Caco-2 (cell line): Measurements from ENCODE around the gene ZNF428. TPM values are rescaled to one million over a fixed set of nuclear protein-coding genes. Genes with fewer than 3 reads are reported as not detected.
A peak's percentile ranks its signal among the peaks of the same experiment; 100 is the strongest.
"Not testable (repeated sequence)": the region's sequence is repeated elsewhere in the genome, so short reads cannot be mapped to it uniquely, and the experiment has no call there.

ENCODE experiments used
- BruUV-seq: library from RNA; stranded (reverse); fragments of 400-500 nt; replicated peaks from 2 replicates; lab custom pipeline; 2021; lab: Mats Ljungman, UMichigan
- CTCF ChIA-PET: fragments of 300-600 bp; sonication (Branson Sonifier 250); formaldehyde crosslinking; loops from one replicate; lab custom pipeline; 2022; ENCODE audit warnings: antibody characterized with exemption; lab: Charles Lee
- POLR2A ChIA-PET: fragments of 300-600 bp; sonication (Branson Sonifier 250); formaldehyde crosslinking; loops from one replicate; lab custom pipeline; 2022; ENCODE audit warnings: antibody characterized with exemption; lab: Charles Lee
- DNase-seq, 2 experiments: peaks; one replicate each; pipeline versions ENCODE4 v3.0.0 to v3.0.0-alpha.2; 2020 to 2022
- H3K27me3 ChIP-seq: replicated peaks from 2 replicates; pipeline ENCODE4 v1.6.0; 2011; ENCODE audit warnings: low read length; ENCODE audit not compliant: control insufficient read depth, insufficient read depth
- H3K36me3 ChIP-seq: 2 replicates; pipeline ENCODE4 v1.5.1; 2011; ENCODE audit warnings: low read length; ENCODE audit not compliant: control insufficient read depth, insufficient read depth
- H3K4me1 ChIP-seq: fragments of 250-450 bp; sonication (Bioruptor Pico); 2 replicates; pipeline ENCODE4 v1.5.1; 2020; ENCODE audit warnings: mild to moderate bottlenecking
- H3K4me3 ChIP-seq: 2 replicates; pipeline ENCODE4 v1.5.1; 2011; ENCODE audit warnings: low read depth, mild to moderate bottlenecking, control low read depth, low read length
- H3K9me3 ChIP-seq: fragments of 250-450 bp; sonication (Bioruptor Pico); 2 replicates; pipeline ENCODE4 v1.5.1; 2020; ENCODE audit warnings: mild to moderate bottlenecking, moderate library complexity
- H3K27ac Mint-ChIP-seq: one replicate; pipeline ENCODE4 v1.8.0; 2022; ENCODE audit warnings: mixed read lengths; ENCODE audit not compliant: unreplicated experiment
- H3K27me3 Mint-ChIP-seq: one replicate; pipeline ENCODE4 v1.8.0; 2022; ENCODE audit warnings: mixed read lengths; ENCODE audit not compliant: insufficient read depth, unreplicated experiment
- H3K36me3 Mint-ChIP-seq: one replicate; pipeline ENCODE4 v1.8.0; 2022; ENCODE audit warnings: mild to moderate bottlenecking, mixed read lengths; ENCODE audit not compliant: insufficient read depth, unreplicated experiment
- H3K4me1 Mint-ChIP-seq: one replicate; pipeline ENCODE4 v1.8.0; 2022; ENCODE audit warnings: low read depth, mixed read lengths; ENCODE audit not compliant: unreplicated experiment
- H3K4me3 Mint-ChIP-seq: one replicate; pipeline ENCODE4 v1.8.0; 2022; ENCODE audit warnings: mild to moderate bottlenecking, moderate library complexity, mixed read lengths; ENCODE audit not compliant: unreplicated experiment
- H3K9me3 Mint-ChIP-seq: one replicate; pipeline ENCODE4 v1.8.0; 2022; ENCODE audit warnings: mixed read lengths; ENCODE audit not compliant: unreplicated experiment
- CTCF ChIP-seq, 2 experiments: fragments of 200-600 bp in 1 of 2; IDR thresholded peaks; 1 replicate in 1 of 2; 2 replicates in 1 of 2; pipeline versions ENCODE4 v1.5.1 to v1.8.0; 2011 to 2022; ENCODE audit warnings: antibody characterized with exemption in 1 of 2, control low read depth in 1 of 2, inconsistent platforms in 1 of 2, low read depth in 1 of 2, low read length in 1 of 2, mild to moderate bottlenecking in 1 of 2, moderate library complexity in 1 of 2; ENCODE audit not compliant: insufficient read depth in 1 of 2, severe bottlenecking in 1 of 2, unreplicated experiment in 1 of 2
- intact Hi-C: fragments of 100-400 bp; cut with micrococcal nuclease; formaldehyde crosslinking; loops from one replicate; pipeline ENCODE4 v1.10.0; 2022; ENCODE audit not compliant: unreplicated experiment
- total RNA-seq: library from RNA; stranded (reverse); gene quantifications from 2 replicates; pipeline ENCODE4 v1.2.3, GENCODE V29; 2022

The ZNF428 gene
- total RNA-seq, 1 experiment from 2014 or later, result 38.9 TPM

DNA sequence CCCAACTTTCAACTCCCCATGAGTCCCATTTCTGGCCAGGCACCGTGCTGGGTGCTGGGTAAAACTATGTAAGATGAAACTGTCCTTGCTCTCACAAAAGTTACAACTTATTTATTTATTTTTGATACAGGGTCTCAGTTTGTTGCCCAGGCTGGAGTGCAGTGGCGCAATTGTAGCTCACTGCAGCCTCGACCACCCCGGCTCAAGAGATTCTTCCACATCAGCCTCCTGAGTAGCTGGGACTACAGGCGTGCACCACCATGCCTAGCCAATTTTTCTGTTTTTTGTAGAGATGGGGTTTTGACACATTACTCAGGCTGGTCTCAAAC lies 33.1 kb upstream of the ZNF428 start:
- POLR2A ChIA-PET, result no interaction called here
- H3K9me3 Mint-ChIP-seq, result peaks cover 6% of the 10 kb centered on the region
- H3K27me3 Mint-ChIP-seq, result no peaks in the 10 kb centered on the region
- no TSS peak for BruUV-seq
- Histone ChIP-seq H3K4me1 (no peaks in the 10 kb centered on the region), H3K9me3 (no peaks in the 10 kb centered on the region), H3K36me3 (no peaks in the 10 kb centered on the region), H3K27me3 (no peaks in the 10 kb centered on the region), H3K4me3 (no peak overlapping the region)
- TF ChIP-seq CTCF (IDR thresholded peaks at IDR 0.05; ENCODE audit: insufficient read depth in 1 of 2, low read depth in 1 of 2, low read length in 1 of 2, severe bottlenecking in 1 of 2, unreplicated experiment in 1 of 2), result no peak
- H3K36me3 Mint-ChIP-seq, result peaks cover 5% of the 10 kb centered on the region
- no peaks in the 10 kb centered on the region for H3K4me1 Mint-ChIP-seq
- peak overlapping the region; percentile 36 for H3K27ac Mint-ChIP-seq
- CTCF ChIA-PET, result interaction anchor here (1.0 to 1.6 kb wide), 3 partner anchors 16 to 133 kb away, joined by 3 to 13 read pairs (median 5); no protein-coding TSS in a partner anchor
- H3K4me3 Mint-ChIP-seq, result no peak overlapping the region
- intact Hi-C loops, result loop anchor here (1.0 to 10.0 kb wide), 4 partner anchors 56 to 208 kb away; partner anchors contain the start of genes IRGQ, ZNF575 and ZNF576
- DNase-seq, result no peak

DNA sequence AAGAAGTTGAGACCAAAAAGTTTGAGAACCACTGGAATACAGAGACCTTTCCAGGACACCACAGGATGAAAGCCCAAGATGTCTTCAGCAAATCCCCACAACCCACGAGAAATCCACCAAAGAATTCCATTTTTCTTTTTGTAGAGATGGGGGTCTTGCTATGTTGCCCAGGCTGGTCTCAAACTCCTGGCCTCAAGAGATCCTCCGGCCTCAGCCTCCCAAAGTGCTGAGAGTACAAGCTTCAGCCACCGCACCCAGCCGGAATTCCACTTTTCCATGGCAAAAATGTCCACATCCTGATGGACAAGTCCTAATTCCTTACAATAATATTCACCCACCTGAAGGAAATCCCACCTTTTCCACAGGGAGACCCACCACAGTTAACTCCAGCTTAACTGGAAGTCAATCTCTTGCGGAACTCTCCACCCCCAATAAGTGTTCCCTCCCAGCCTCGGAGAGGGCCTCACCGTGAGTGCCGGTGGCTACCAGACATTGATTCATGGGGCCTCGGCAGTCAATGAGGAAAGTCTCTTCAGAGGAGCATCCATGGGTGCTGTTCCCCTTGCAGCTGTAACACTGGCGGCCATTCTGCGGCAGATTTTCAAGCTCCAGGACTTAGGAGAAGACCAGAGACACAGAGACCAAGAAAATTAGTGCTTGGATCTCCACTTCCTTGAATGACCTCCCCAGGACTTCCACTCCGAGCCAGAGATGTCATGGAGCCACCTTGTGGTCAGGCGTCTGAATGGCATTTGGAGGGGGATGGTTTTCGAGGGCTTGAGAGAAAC lies 32.5 kb upstream of the ZNF428 start:
- Histone ChIP-seq H3K36me3 (no peaks in the 10 kb centered on the region), H3K27me3 (no peaks in the 10 kb centered on the region), H3K9me3 (no peaks in the 10 kb centered on the region), H3K4me3 (no peak overlapping the region), H3K4me1 (no peaks in the 10 kb centered on the region)
- H3K27me3 Mint-ChIP-seq, result no peaks in the 10 kb centered on the region
- BruUV-seq, result no TSS peak
- peak; percentile 76 to 79 for DNase-seq
- intact Hi-C loops, result loop anchor here (1.0 to 10.0 kb wide), 4 partner anchors 56 to 207 kb away; partner anchors contain the start of genes IRGQ, ZNF575 and ZNF576
- ChIA-PET POLR2A (no interaction called here), CTCF (interaction anchor here (0.9 to 1.6 kb wide), 4 partner anchors 11 to 132 kb away, joined by 3 to 13 read pairs (median 4); no protein-coding TSS in a partner anchor)
- no peaks in the 10 kb centered on the region for H3K4me1 Mint-ChIP-seq
- peaks cover 5% of the 10 kb centered on the region for H3K36me3 Mint-ChIP-seq
- H3K27ac Mint-ChIP-seq, result peak overlapping the region; percentile 36
- TF ChIP-seq CTCF (IDR thresholded peaks at IDR 0.05; ENCODE audit: insufficient read depth in 1 of 2, low read depth in 1 of 2, low read length in 1 of 2, severe bottlenecking in 1 of 2, unreplicated experiment in 1 of 2), result peak; percentile 79 to 94
- peaks cover under 1% of the 10 kb centered on the region for H3K9me3 Mint-ChIP-seq
- peak overlapping the region; percentile 37 for H3K4me3 Mint-ChIP-seq

GRCh38 chr19:43650276-43650675 lies 30.8 kb upstream of the ZNF428 start:
- BruUV-seq, CTCF ChIA-PET: not testable (repeated sequence)

More at GRCh38 chr19:43650276-43650675, 30.8 kb upstream of the ZNF428 start:
- POLR2A ChIA-PET, H3K27me3 Mint-ChIP-seq, H3K36me3 ChIP-seq, H3K4me1 Mint-ChIP-seq, H3K36me3 Mint-ChIP-seq, H3K27ac Mint-ChIP-seq, H3K4me3 ChIP-seq, DNase-seq, H3K4me1 ChIP-seq, H3K9me3 ChIP-seq, H3K4me3 Mint-ChIP-seq, H3K27me3 ChIP-seq, H3K9me3 Mint-ChIP-seq: not testable (repeated sequence)
- intact Hi-C loops, result loop anchor here (10.0 kb wide), 2 partner anchors 115 to 205 kb away; partner anchors contain the start of gene ZNF575
